HepG2 (cell line): Measurements from ENCODE around the gene NAPEPLD. TPM values are rescaled to one million over a fixed set of nuclear protein-coding genes. Genes with fewer than 3 reads are reported as not detected.

Source experiments
- GLI4 ChIP-seq: sonication (generic); formaldehyde crosslinking; IDR thresholded peaks from 2 replicates; pipeline ENCODE4 v1.5.1; 2020; ENCODE audit warnings: missing genetic modification reagents, mild to moderate bottlenecking, moderate library complexity, borderline replicate concordance
- HMG20A ChIP-seq: IDR thresholded peaks from 2 replicates; pipeline ENCODE4 v1.6.1; 2016; ENCODE audit warnings: borderline replicate concordance
- KAT7 ChIP-seq: IDR thresholded peaks from 2 replicates; pipeline ENCODE4 v1.6.1; 2018; ENCODE audit warnings: borderline replicate concordance, missing compliant biosample characterization
- MED8 ChIP-seq: sonication (generic); formaldehyde crosslinking; IDR thresholded peaks from 2 replicates; pipeline ENCODE4 v1.8.1; 2023; ENCODE audit warnings: mild to moderate bottlenecking, missing genetic modification reagents; ENCODE audit not compliant: insufficient replicate concordance
- RAD51 ChIP-seq: fragments of 450-650 bp; IDR thresholded peaks from 2 replicates; pipeline ENCODE4 v1.6.1; 2016; ENCODE audit warnings: borderline replicate concordance
- REXO4 ChIP-seq: sonication (generic); formaldehyde crosslinking; IDR thresholded peaks from 2 replicates; pipeline ENCODE4 v1.8.0; 2022; ENCODE audit warnings: missing genetic modification reagents, mild to moderate bottlenecking, borderline replicate concordance
- SALL2 ChIP-seq: sonication (generic); formaldehyde crosslinking; IDR thresholded peaks from 2 replicates; pipeline ENCODE4 v1.8.1; 2023; ENCODE audit warnings: mild to moderate bottlenecking, missing genetic modification reagents, inconsistent platforms
- SMAD3 ChIP-seq: sonication (generic); formaldehyde crosslinking; IDR thresholded peaks from 2 replicates; pipeline ENCODE4 v1.4.0; 2020; ENCODE audit warnings: missing genetic modification reagents
- SP4 ChIP-seq: sonication (generic); formaldehyde crosslinking; IDR thresholded peaks from 2 replicates; pipeline ENCODE4 v1.8.1; 2023; ENCODE audit warnings: mild to moderate bottlenecking, missing genetic modification reagents
- ZC3H4 ChIP-seq: sonication (generic); formaldehyde crosslinking; IDR thresholded peaks from 2 replicates; pipeline ENCODE4 v1.4.0; 2020; ENCODE audit warnings: missing genetic modification reagents, borderline replicate concordance
- ZFP36L2 ChIP-seq: sonication (generic); formaldehyde crosslinking; IDR thresholded peaks from 2 replicates; pipeline ENCODE4 v1.4.0; 2020; ENCODE audit warnings: missing genetic modification reagents
- ZMYM3 ChIP-seq: sonication (generic); formaldehyde crosslinking; IDR thresholded peaks from 2 replicates; pipeline ENCODE4 v1.5.1; 2020; ENCODE audit warnings: mild to moderate bottlenecking, missing genetic modification reagents
- ZNF232 ChIP-seq: sonication (generic); formaldehyde crosslinking; IDR thresholded peaks from 2 replicates; pipeline ENCODE4 v1.4.0; 2020; ENCODE audit warnings: missing genetic modification reagents, borderline replicate concordance
- ZNF383 ChIP-seq: sonication (generic); formaldehyde crosslinking; IDR thresholded peaks from 2 replicates; pipeline ENCODE4 v1.4.0; 2020; ENCODE audit warnings: missing genetic modification reagents, mild to moderate bottlenecking, borderline replicate concordance
- ZNF530 ChIP-seq: sonication (generic); formaldehyde crosslinking; IDR thresholded peaks from 2 replicates; pipeline ENCODE4 v1.5.0; 2020; ENCODE audit warnings: low read depth, mild to moderate bottlenecking, missing genetic modification reagents
- ZNF550 ChIP-seq: sonication (generic); formaldehyde crosslinking; IDR thresholded peaks from 2 replicates; pipeline ENCODE4 v1.4.0; 2020; ENCODE audit warnings: mild to moderate bottlenecking, missing genetic modification reagents, borderline replicate concordance
- polyA plus RNA-seq, 8 experiments: library from polyadenylated mRNA; depleted of rRNA in 3 of 8; stranded (reverse) in 7 of 8; unstranded in 1 of 8; fragments of >200 nt; fragmentation: Illumina TruSeq in 4 of 8; extraction: Trizol in 4 of 8; gene quantifications; 2 replicates each; pipeline versions ENCODE4 v1.2.1 to v1.2.3, GENCODE V29; 2011 to 2016; ENCODE audit warnings: low read depth in 4 of 8, missing spikeins in 1 of 8, mixed read lengths in 1 of 8; ENCODE audit not compliant: insufficient read depth in 1 of 8
- total RNA-seq, 5 experiments: library from RNA; depleted of rRNA; stranded (reverse); fragments of >200 nt; fragmentation: Illumina TruSeq; extraction: Trizol; gene quantifications; 2 replicates each; pipeline ENCODE4 v1.2.3, GENCODE V29; 2016; ENCODE audit warnings: low read depth in 1 of 5
- TF ChIP-seq, protein P1 (sequence below): sonication (generic); formaldehyde crosslinking; conservative IDR thresholded peaks from 2 replicates; pipeline ENCODE4 v1.8.0; 2022; ENCODE audit warnings: missing genetic modification reagents
- TF ChIP-seq, protein P2 (sequence below): sonication (generic); formaldehyde crosslinking; IDR thresholded peaks from 2 replicates; pipeline ENCODE4 v1.4.0; 2020; ENCODE audit warnings: missing genetic modification reagents, borderline replicate concordance
- TF ChIP-seq, protein P3 (sequence below): sonication (generic); formaldehyde crosslinking; IDR thresholded peaks from 2 replicates; pipeline ENCODE4 v1.4.0; 2020; ENCODE audit warnings: missing genetic modification reagents, low read depth, mild to moderate bottlenecking, borderline replicate concordance
- TF ChIP-seq, protein P4 (sequence below): sonication (generic); formaldehyde crosslinking; IDR thresholded peaks from 2 replicates; pipeline ENCODE4 v1.4.0; 2020; ENCODE audit warnings: missing genetic modification reagents

Gene NAPEPLD
- total and polyA plus RNA-seq, 2 of the 13 experiments (the other 11 are each of a cell fraction or from before 2014, with no cell fraction given) = 3.4 to 5.6 TPM

DNA sequence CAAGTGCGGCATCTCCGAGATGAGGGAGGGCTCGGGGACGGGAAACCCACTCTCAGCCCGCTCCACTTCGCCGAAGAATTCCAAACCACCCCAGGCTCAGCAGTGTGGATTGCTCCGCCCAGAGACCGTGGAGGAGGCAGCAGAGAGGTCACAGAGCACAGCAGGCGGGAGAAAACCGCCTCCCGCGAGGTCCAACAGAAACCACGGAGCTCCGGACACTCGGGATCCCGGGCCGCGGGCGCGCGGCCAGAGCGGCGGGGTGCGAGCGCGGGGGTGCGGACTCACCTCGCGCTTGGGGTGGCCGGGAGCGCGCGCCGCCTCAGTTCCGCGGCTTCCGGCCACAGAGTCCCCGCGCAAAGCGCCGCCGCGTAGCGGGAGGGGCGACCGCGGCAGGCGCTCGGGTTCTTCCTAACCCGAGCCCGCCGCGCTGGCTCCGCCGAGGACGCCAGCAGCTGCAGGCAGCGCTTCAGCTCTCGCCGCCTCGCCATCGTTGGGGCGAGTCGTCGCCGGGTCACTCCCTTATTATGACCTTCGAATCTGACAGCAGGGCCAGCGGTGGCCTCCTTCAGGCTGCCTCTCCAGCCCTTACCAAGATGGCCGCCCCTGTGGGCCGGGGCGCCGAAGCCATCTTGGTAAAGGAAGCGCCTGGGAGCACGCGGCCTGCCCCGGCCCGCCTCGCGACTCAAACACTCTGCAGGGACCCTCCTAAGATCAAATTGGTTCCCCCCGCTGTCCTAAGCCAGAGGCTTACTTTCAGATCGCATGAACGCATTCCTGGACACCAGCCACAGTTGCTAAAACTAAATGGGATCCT lies at the start of gene NAPEPLD (continued):
- TF ChIP-seq, protein P1, sequence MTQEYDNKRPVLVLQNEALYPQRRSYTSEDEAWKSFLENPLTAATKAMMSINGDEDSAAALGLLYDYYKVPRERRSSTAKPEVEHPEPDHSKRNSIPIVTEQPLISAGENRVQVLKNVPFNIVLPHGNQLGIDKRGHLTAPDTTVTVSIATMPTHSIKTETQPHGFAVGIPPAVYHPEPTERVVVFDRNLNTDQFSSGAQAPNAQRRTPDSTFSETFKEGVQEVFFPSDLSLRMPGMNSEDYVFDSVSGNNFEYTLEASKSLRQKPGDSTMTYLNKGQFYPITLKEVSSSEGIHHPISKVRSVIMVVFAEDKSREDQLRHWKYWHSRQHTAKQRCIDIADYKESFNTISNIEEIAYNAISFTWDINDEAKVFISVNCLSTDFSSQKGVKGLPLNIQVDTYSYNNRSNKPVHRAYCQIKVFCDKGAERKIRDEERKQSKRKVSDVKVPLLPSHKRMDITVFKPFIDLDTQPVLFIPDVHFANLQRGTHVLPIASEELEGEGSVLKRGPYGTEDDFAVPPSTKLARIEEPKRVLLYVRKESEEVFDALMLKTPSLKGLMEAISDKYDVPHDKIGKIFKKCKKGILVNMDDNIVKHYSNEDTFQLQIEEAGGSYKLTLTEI (CRISPR knock-in tag) = no peak
- 0 out of 2 replicates have a peak, but pooled peaks have one; percentile 51 for TF ChIP-seq ZNF550 (CRISPR knock-in tag)
- peak; percentile 46; the same call in 1 of the 2 replicates for TF ChIP-seq SMAD3 (CRISPR knock-in tag)
- TF ChIP-seq GLI4 (CRISPR knock-in tag) = peak; percentile 71; the same call in 1 of the 2 replicates
- TF ChIP-seq ZMYM3 (CRISPR knock-in tag) = no peak; the same call in 1 of the 2 replicates
- no peak for TF ChIP-seq ZNF383 (CRISPR knock-in tag)
- no peak for TF ChIP-seq MED8 (CRISPR knock-in tag)
- TF ChIP-seq SP4 (CRISPR knock-in tag) = peak; percentile 77
- TF ChIP-seq ZNF232 (CRISPR knock-in tag) = peak; percentile 91; the same call in 1 of the 2 replicates
- TF ChIP-seq REXO4 (CRISPR knock-in tag) = no peak
- no peak for TF ChIP-seq RAD51
- 0 out of 2 replicates have a peak, but pooled peaks have one; percentile 60 for TF ChIP-seq KAT7
- no peak for TF ChIP-seq HMG20A (CRISPR knock-in tag)
- 0 out of 2 replicates have a peak, but pooled peaks have one; percentile 30 for TF ChIP-seq SALL2
- TF ChIP-seq ZNF530 (CRISPR knock-in tag) = no peak
- TF ChIP-seq, protein P2, sequence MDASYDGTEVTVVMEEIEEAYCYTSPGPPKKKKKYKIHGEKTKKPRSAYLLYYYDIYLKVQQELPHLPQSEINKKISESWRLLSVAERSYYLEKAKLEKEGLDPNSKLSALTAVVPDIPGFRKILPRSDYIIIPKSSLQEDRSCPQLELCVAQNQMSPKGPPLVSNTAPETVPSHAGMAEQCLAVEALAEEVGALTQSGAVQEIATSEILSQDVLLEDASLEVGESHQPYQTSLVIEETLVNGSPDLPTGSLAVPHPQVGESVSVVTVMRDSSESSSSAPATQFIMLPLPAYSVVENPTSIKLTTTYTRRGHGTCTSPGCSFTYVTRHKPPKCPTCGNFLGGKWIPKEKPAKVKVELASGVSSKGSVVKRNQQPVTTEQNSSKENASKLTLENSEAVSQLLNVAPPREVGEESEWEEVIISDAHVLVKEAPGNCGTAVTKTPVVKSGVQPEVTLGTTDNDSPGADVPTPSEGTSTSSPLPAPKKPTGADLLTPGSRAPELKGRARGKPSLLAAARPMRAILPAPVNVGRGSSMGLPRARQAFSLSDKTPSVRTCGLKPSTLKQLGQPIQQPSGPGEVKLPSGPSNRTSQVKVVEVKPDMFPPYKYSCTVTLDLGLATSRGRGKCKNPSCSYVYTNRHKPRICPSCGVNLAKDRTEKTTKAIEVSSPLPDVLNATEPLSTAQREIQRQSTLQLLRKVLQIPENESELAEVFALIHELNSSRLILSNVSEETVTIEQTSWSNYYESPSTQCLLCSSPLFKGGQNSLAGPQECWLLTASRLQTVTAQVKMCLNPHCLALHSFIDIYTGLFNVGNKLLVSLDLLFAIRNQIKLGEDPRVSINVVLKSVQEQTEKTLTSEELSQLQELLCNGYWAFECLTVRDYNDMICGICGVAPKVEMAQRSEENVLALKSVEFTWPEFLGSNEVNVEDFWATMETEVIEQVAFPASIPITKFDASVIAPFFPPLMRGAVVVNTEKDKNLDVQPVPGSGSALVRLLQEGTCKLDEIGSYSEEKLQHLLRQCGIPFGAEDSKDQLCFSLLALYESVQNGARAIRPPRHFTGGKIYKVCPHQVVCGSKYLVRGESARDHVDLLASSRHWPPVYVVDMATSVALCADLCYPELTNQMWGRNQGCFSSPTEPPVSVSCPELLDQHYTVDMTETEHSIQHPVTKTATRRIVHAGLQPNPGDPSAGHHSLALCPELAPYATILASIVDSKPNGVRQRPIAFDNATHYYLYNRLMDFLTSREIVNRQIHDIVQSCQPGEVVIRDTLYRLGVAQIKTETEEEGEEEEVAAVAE (CRISPR knock-in tag) = no peak
- TF ChIP-seq, protein P3, sequence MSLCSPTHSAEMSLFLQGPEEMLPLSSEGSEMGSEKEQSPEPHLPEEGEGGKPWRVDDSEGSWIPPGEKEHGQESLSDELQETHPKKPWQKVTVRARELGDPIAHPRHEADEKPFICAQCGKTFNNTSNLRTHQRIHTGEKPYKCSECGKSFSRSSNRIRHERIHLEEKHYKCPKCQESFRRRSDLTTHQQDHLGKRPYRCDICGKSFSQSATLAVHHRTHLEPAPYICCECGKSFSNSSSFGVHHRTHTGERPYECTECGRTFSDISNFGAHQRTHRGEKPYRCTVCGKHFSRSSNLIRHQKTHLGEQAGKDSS = no peak; the same call in 1 of the 2 replicates
- no peak for TF ChIP-seq ZFP36L2 (CRISPR knock-in tag)
- TF ChIP-seq, protein P4, sequence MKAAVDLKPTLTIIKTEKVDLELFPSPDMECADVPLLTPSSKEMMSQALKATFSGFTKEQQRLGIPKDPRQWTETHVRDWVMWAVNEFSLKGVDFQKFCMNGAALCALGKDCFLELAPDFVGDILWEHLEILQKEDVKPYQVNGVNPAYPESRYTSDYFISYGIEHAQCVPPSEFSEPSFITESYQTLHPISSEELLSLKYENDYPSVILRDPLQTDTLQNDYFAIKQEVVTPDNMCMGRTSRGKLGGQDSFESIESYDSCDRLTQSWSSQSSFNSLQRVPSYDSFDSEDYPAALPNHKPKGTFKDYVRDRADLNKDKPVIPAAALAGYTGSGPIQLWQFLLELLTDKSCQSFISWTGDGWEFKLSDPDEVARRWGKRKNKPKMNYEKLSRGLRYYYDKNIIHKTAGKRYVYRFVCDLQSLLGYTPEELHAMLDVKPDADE (CRISPR knock-in tag) = no peak
- no peak for TF ChIP-seq ZC3H4 (CRISPR knock-in tag)
